Effector memory CD4-positive, alpha-beta T cell (primary cell): Measurements from ENCODE around the gene UBE2K.
"Not testable (repeated sequence)": the region's sequence is repeated elsewhere in the genome, so short reads cannot be mapped to it uniquely, and the experiment has no call there.

Source experiments
- DNase-seq, 3 donors: peaks; one replicate each; pipeline ENCODE4 v3.0.0-alpha.2; 2020
- H3K27ac ChIP-seq: 2 replicates; pipeline ENCODE4 v1.7.0; 2013; ENCODE audit warnings: mild to moderate bottlenecking, low read length, moderate library complexity; ENCODE audit not compliant: insufficient read depth, poor library complexity, severe bottlenecking
- H3K27me3 ChIP-seq: replicated peaks from 2 replicates; pipeline ENCODE4 v1.7.0; 2013; ENCODE audit warnings: mild to moderate bottlenecking, low read length; ENCODE audit not compliant: insufficient read depth, control insufficient read depth, poor library complexity, severe bottlenecking
- H3K36me3 ChIP-seq: 2 replicates; pipeline ENCODE4 v1.7.0; 2013; ENCODE audit warnings: mild to moderate bottlenecking, low read length, moderate library complexity; ENCODE audit not compliant: control insufficient read depth, insufficient read depth
- H3K4me1 ChIP-seq: 2 replicates; pipeline ENCODE4 v1.7.0; 2013; ENCODE audit warnings: low read length, mild to moderate bottlenecking; ENCODE audit not compliant: control insufficient read depth, insufficient read depth, poor library complexity, severe bottlenecking
- H3K4me3 ChIP-seq: 2 replicates; pipeline ENCODE4 v1.7.0; 2013; ENCODE audit warnings: low read length, low read depth, mild to moderate bottlenecking; ENCODE audit not compliant: insufficient read depth, poor library complexity, severe bottlenecking
- H3K9me3 ChIP-seq: 2 replicates; pipeline ENCODE4 v1.7.0; 2013; ENCODE audit warnings: mild to moderate bottlenecking, low read length, moderate library complexity; ENCODE audit not compliant: control insufficient read depth

Gene UBE2K

GRCh38 chr4:39710098-39710896 lies 12.4 kb downstream of the UBE2K start:
- Histone ChIP-seq H3K4me3 (no peak overlapping the region), H3K27ac (no peak overlapping the region), H3K36me3 (no peaks in the 10 kb centered on the region), H3K9me3 (no peaks in the 10 kb centered on the region), H3K27me3 (no peaks in the 10 kb centered on the region), H3K4me1 (peaks cover 3% of the 10 kb centered on the region)
- DNase-seq: no peak

DNA sequence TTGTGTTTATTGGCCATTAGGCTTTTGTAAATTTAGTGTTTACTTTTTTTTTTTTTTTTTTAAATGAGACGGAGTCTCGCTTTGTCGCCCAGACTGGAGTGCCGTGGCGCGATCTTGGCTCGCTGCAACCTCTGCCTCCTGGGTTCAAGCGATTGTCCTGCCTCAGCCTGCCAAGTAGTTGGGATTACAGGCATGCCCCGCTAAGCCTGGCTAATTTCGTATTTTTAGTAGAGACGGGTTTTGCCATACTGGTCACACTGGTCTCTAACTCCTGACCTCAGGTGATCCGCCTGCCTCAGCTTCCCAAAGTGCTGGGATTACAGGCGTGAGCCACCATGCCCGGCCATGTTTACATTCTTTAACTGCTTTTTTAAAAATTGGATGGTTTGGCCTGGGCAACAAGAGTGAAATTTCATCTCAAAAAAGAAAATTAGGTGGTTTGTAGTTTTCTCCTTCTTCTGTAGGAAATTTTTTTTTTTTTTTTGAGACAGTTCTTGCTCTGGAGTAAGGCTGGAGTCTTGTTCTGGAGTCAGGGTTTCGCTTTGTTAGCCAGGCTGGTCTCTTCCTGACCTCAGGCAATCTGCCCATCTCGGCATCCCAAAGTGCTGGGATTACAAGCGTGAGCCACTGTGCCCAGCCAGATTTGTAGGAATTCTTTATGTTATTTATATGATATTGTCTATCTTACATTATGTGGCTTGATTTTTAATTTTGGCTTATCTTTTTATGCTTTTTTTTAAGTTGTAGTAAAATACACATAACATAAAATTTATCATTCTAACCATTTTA lies 15.1 kb downstream of the UBE2K start:
- Histone ChIP-seq H3K4me1 (peaks cover 7% of the 10 kb centered on the region), H3K27ac (no peak overlapping the region), H3K4me3 (no peak overlapping the region), H3K9me3 (no peaks in the 10 kb centered on the region), H3K27me3 (no peaks in the 10 kb centered on the region), H3K36me3 (no peaks in the 10 kb centered on the region)
- DNase-seq: no peak

- H3K4me3 ChIP-seq: no peak overlapping the region
- no peaks in the 10 kb centered on the region for H3K36me3 ChIP-seq
- no peaks in the 10 kb centered on the region for H3K27me3 ChIP-seq
- DNase-seq: no peak
- no peaks in the 10 kb centered on the region for H3K9me3 ChIP-seq
- no peak overlapping the region for H3K27ac ChIP-seq
- H3K4me1 ChIP-seq: peaks cover 7% of the 10 kb centered on the region
These were observed 15.8 kb downstream of the UBE2K start for GRCh38 chr4:39713691-39714090.

- Histone ChIP-seq H3K36me3 (no peaks in the 10 kb centered on the region), H3K27me3 (no peaks in the 10 kb centered on the region), H3K27ac (no peak overlapping the region), H3K4me3 (no peak overlapping the region), H3K9me3 (no peaks in the 10 kb centered on the region), H3K4me1 (peaks cover 7% of the 10 kb centered on the region)
- no peak for DNase-seq
These were observed 16.2 kb downstream of the UBE2K start for GRCh38 chr4:39714166-39714565.

- Histone ChIP-seq H3K27ac (no peak overlapping the region), H3K4me3 (no peak overlapping the region), H3K4me1 (peaks cover 8% of the 10 kb centered on the region), H3K9me3 (no peaks in the 10 kb centered on the region), H3K27me3 (no peaks in the 10 kb centered on the region), H3K36me3 (no peaks in the 10 kb centered on the region)
- DNase-seq: no peak
These were observed 17.9 kb downstream of the UBE2K start for GRCh38 chr4:39715788-39716187.

- H3K4me1 ChIP-seq: peaks cover 8% of the 10 kb centered on the region
These were observed 18.4 kb downstream of the UBE2K start for GRCh38 chr4:39716356-39716755.

GRCh38 chr4:39717743-39718142 lies 19.8 kb downstream of the UBE2K start:
- DNase-seq, H3K27me3 ChIP-seq, H3K4me3 ChIP-seq, H3K36me3 ChIP-seq, H3K27ac ChIP-seq, H3K9me3 ChIP-seq, H3K4me1 ChIP-seq: not testable (repeated sequence)

More at GRCh38 chr4:39716356-39716755, 18.4 kb downstream of the UBE2K start:
- Histone ChIP-seq H3K27me3 (no peaks in the 10 kb centered on the region), H3K27ac (no peak overlapping the region), H3K36me3 (no peaks in the 10 kb centered on the region), H3K9me3 (no peaks in the 10 kb centered on the region), H3K4me3 (no peak overlapping the region)
- DNase-seq: no peak

- no peaks in the 10 kb centered on the region for H3K36me3 ChIP-seq
- H3K27ac ChIP-seq: no peak overlapping the region
These were observed 20.7 kb downstream of the UBE2K start for GRCh38 chr4:39718366-39719323.

GRCh38 chr4:39719804-39720580 lies 22.1 kb downstream of the UBE2K start:
- no peak overlapping the region for H3K4me3 ChIP-seq
- no peaks in the 10 kb centered on the region for H3K36me3 ChIP-seq
- H3K27me3 ChIP-seq: no peaks in the 10 kb centered on the region
- H3K27ac ChIP-seq: no peak overlapping the region
- no peaks in the 10 kb centered on the region for H3K9me3 ChIP-seq
- no peak for DNase-seq
- H3K4me1 ChIP-seq: peaks cover 8% of the 10 kb centered on the region

More at GRCh38 chr4:39718366-39719323, 20.7 kb downstream of the UBE2K start:
- no peak for DNase-seq
- Histone ChIP-seq H3K27me3 (no peaks in the 10 kb centered on the region), H3K4me3 (no peak overlapping the region), H3K9me3 (no peaks in the 10 kb centered on the region), H3K4me1 (peaks cover 8% of the 10 kb centered on the region)
